HG02571 (cell line): ENCODE measurements around the gene SMG6.
A peak's percentile ranks its signal among the peaks of the same experiment; 100 is the strongest.

Experiments used
- ATAC-seq: cut with Tn5 transposase; IDR thresholded peaks from one replicate; pipeline ENCODE4 v1.9.1; 2021; ENCODE audit warnings: mild to moderate bottlenecking, moderate library complexity; ENCODE audit not compliant: unreplicated experiment

SMG6 gene

DNA sequence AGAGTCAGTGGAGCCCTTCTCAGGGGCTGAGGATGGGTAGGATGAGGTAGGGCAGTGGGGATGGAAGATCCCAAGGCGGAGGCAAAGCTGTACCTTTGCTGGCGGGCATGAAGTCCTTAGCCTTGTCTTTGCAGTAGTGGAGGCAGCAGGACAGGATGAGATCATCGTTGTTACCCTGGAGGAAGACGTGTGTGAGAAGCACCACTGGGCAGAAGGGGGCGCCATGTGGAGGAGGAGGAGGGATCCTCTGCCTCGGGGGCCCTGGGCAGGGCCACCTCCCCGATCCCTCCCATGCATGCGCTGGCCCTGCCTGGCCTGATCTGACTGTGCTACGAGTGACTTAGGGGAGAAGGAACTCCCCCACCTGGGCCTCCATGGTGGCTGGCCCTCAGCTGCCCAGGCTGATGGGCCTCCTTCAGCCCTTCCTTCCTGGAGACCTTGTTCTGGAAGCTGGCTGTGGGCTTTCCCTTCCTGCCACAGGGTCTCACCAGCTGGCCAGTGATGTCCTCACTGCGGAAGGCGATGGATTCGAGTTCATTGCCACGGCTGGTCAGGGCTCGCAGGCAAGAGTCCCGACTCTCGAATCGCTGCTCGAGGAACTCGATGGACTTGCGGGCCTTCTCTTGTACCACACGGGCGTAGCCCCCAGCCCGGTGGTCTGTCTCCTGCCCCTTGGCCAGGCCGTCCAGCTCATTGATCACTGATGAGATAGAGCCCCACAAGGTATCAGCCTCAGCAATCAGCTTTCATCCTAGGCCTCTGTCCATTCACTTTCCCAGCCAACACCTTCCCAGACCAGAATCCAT, 238.4 kb downstream of the SMG6 start:
- no peak for ATAC-seq

DNA sequence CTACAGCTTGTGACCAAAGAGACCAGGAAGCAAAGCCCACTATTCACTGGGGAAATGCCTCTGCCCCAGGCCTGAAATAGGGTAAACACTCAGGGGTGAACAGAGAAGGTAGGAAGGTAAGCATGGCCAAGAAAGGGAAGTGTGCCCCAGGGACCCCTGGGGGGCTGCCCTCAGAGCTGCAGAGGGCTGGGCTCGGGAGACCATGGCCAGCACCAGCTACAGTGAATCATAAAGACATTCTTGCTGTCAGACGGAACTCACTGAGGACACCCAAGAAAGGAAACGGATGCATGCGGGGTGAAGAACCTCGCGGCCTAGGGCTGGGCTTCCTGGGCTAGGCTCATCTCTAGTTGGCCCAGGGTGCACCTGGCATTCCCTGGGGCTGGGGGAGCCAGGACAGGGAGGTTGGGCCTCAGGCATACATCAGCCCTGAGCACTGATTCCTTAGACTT, 239.0 kb downstream of the SMG6 start:
- ATAC-seq = no peak

DNA sequence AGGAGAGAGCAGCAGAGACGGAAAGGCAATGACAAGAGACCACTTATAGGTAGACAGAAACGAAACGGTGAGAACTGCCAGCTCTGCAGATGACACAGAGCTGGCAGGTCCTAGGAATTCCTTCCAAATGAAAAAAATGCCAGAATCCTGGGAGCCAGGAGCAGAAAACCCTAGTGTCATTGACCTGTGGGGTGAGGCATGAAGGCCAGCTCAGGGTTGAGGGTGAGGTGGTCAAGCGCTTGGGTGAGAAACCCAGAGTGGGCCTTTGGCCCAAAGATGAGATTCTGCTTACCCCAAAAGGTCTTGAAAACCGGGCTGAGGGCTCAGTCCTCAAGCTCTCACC, 239.5 kb downstream of the SMG6 start:
- no peak for ATAC-seq

DNA sequence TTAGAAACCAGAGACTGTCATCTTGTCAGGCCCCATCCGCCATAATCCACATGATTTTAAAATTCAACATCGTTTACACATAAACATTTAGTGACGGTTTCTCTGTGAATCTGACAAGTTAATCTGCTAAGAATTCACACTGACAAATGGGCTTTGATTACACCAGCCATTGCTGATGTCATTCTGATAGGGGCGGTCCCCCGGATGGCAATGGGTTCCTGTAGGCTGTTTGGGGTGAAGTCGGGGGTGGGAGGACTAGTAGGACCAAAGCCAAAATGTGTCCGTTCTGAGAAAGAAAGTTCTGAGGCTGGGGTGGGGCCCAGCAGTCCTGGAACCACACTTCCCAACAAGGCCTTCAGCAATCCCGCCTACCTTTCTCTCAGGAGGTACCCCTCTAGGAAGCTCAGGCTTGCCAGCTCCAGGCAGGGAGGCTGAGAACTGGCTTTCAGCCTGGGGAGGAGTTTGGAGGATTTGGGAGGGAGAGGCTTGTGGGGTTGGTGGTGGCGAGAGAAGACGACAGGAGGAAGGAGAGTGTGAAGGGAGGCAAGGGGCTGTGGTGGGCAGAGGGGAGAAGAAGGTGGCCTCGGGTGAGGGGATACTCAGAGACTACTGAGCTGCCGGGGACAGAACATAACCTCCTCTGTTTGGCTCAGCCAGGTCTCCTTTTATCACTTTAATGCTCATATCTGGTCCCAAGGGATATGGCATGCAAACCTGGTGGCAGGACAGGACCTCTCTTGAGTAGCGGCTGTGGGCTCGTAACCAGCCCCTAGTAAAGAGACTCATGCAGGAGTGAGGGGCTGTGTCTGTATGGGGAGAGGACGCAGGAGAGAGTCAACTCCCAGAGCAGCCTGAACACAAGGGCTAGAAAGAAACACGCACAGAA, 240.1 kb downstream of the SMG6 start:
- ATAC-seq = no peak

DNA sequence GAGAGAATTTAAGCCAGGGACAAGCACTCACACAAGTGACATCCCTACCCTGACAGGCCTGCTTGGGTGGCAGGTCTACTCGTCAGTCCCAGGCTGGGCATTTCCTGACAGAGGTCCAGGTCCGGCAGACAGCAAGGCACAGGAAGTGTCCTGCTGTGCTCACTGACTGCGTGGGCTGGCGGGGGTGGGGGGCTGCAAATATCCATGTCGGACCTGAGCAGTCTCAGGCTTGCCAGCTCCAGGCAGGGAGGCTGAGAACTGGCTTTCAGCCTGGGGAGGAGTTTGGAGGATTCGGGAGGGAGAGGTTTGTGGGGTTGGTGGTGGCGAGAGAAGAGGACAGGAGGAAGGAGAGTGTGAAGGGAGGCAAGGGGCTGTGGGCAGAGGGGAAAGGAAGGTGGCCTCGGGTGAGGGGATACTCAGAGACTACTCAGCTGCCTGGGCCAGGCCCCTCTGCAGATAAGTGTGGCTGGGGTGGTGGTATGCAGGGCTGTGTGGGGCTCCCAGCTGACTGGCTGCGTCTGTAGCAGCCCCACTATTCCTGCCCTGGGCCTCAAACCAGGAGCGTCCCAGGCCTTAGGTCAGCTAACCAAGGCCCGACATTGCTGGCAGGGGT, 240.9 kb downstream of the SMG6 start:
- ATAC-seq = no peak

DNA sequence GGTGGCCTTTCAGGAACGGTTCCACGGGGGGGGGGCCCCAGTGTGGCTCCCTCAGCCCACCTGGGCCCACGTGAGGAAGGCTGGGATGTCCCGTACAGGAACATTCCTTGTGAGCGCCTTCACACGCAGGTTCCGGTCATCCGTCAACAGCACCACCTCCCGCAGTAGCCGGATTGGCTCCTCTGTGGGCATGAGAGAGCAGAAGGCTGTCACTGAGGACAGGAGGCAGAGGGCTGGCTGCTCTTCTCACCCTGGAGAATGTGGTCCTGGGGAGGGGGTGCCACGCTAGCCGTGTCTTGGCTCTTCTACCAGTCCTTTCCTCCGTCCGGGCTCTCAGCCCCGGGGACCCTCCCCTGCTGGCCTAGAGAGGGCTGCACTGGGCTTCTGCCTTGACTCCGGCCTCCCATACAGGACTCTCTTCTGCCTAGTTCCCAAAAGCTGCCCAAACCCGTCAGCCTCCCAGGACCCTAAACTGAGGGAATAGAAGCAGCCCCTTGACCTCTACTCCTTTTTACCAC, 242.1 kb downstream of the SMG6 start:
- ATAC-seq = no peak

DNA sequence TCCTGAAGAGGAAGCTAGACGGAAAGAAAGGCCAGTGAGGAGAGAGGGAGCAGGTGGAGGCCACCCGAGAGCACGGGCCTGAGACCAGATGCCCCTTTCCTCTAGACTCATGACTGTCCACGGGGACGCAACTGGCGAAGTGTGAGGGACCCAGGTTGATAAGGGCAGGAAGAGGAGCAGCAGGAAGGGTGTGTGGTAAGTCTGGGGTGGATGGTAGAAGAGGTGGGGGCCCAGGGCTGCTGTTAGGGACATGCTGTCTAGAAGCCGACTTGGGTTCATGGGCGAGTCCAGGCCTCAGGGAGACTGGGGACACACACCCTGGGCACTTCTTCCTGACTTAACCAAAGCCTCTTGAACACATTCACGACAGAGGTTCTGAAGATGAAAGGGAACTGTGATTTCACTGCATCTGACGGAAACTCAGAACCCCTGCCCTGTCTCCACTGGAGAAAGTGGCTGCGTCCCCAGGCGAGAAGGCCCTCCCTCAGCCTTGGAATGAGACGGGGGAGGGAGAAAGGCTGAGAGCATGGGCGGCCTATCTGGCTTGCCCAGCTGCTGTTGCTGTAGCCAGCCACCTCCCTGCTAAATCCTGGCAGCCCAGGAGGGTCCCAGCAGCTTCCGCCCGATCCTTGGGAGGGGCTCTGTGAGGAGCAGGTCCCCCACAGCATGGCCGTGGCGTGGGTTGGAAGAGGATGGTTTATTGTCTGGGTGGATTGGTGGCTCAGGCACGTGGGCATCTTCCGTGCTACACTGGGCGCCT, 242.7 kb downstream of the SMG6 start:
- no peak for ATAC-seq

DNA sequence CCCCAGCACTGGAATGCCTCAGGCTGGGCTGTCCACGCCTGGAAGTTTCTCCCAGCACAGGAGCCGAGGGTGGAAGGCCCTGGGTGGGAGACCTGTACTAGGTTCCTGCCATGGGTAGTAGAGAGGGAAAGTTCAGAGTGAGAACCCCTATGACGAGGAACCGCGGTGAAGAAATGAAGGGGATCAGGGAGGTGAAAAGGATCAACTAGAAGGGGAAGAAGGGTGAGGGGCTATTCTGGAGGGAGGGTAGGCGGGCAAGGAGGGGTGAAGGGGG, 243.3 kb downstream of the SMG6 start:
- ATAC-seq = no peak

DNA sequence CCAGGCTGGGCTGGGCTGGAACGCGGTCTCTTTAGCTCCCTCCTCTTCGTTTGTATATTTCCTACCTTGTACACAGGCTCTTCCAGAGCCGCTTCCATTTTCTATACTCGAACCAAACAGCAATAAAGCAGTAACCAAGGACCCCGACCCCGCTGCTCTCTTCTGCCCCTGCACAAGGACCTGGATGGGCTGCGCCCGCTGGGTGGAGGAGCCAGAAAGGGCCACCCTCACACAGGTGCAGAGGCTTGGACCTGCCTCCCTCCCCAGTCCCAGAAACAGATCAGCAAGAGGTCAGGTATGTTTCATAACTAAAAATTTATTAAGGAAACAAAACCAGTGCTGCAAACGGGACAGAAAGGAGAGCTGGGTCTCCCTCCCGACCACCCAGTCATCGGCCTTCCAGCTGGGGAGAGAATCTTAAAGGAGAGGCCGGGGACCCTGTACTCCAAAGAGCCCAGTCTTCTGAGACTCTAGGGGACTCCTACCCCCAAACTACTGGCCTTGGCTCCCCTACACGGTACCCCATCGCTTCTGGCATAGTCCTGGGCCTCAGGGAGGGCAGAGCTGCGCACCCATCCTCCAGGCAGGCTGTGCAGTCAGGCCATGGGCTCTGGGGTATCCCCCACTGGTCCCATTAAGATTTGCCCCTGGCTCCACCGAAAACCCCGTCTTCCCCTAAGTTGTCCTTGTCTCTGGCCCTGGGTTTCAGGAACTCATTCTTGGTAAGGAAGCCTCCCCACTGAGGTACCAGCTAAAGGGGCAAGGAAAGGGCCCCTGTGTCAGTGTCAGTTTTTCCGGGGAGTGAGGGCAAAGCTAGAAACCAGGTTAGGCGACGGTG, 243.8 kb downstream of the SMG6 start:
- no peak for ATAC-seq

DNA sequence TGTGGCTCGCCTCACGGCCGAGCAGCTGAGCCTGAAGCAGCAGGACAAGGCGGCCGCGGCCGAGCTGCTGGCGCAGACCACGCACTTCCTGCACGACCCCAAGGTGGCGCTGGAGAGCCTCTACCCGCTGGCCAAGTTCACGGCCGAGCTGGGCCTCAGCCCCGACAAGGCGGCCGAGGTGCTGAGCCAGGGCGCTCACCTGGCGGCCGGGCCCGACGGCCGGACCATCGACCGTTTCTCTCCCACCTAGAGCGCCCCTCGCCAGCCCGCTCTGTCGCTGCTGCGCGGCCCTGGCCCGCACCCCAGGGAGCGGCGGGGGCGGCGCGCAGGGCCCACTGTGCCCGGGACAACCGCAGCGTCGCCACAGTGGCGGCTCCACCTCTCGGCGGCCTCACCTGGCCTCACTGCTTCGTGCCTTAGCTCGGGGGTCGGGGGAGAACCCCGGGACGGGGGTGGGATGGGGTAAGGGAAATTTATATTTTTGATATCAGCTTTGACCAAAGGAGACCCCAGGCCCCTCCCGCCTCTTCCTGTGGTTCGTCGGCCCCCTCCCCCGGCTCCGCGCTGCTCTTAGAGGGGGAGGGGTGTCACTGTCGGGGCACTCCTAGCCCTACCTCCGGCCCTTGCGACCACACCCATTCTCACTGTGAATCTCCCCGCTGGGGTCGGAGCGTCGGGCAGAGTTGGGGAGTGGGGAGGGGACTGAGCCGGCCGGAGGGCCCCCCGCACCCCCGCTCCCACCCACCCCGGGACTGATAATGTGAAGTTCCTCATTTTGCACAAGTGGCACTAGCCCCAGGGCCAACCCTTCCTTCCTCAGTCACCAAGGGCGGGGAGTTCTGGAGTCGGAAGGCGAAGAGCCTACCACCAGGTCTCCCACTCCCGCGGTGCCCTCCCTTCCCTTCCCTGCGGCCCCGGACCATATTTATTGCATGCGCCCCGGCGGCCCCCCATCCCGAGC, 244.7 kb downstream of the SMG6 start:
- no peak for ATAC-seq

DNA sequence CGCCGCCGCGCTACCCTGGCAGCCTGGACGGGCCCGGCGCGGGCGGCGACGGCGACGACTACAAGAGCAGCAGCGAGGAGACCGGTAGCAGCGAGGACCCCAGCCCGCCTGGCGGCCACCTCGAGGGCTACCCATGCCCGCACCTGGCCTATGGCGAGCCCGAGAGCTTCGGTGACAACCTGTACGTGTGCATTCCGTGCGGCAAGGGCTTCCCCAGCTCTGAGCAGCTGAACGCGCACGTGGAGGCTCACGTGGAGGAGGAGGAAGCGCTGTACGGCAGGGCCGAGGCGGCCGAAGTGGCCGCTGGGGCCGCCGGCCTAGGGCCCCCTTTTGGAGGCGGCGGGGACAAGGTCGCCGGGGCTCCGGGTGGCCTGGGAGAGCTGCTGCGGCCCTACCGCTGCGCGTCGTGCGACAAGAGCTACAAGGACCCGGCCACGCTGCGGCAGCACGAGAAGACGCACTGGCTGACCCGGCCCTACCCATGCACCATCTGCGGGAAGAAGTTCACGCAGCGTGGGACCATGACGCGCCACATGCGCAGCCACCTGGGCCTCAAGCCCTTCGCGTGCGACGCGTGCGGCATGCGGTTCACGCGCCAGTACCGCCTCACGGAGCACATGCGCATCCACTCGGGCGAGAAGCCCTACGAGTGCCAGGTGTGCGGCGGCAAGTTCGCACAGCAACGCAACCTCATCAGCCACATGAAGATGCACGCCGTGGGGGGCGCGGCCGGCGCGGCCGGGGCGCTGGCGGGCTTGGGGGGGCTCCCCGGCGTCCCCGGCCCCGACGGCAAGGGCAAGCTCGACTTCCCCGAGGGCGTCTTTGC, 245.6 kb downstream of the SMG6 start:
- ATAC-seq = no peak

DNA sequence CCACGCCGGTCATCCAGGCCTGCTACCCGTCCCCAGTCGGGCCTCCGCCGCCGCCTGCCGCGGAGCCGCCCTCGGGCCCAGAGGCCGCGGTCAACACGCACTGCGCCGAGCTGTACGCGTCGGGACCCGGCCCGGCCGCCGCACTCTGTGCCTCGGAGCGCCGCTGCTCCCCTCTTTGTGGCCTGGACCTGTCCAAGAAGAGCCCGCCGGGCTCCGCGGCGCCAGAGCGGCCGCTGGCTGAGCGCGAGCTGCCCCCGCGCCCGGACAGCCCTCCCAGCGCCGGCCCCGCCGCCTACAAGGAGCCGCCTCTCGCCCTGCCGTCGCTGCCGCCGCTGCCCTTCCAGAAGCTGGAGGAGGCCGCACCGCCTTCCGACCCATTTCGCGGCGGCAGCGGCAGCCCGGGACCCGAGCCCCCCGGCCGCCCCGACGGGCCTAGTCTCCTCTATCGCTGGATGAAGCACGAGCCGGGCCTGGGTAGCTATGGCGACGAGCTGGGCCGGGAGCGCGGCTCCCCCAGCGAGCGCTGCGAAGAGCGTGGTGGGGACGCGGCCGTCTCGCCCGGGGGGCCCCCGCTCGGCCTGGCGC, 246.3 kb downstream of the SMG6 start:
- ATAC-seq = no peak

DNA sequence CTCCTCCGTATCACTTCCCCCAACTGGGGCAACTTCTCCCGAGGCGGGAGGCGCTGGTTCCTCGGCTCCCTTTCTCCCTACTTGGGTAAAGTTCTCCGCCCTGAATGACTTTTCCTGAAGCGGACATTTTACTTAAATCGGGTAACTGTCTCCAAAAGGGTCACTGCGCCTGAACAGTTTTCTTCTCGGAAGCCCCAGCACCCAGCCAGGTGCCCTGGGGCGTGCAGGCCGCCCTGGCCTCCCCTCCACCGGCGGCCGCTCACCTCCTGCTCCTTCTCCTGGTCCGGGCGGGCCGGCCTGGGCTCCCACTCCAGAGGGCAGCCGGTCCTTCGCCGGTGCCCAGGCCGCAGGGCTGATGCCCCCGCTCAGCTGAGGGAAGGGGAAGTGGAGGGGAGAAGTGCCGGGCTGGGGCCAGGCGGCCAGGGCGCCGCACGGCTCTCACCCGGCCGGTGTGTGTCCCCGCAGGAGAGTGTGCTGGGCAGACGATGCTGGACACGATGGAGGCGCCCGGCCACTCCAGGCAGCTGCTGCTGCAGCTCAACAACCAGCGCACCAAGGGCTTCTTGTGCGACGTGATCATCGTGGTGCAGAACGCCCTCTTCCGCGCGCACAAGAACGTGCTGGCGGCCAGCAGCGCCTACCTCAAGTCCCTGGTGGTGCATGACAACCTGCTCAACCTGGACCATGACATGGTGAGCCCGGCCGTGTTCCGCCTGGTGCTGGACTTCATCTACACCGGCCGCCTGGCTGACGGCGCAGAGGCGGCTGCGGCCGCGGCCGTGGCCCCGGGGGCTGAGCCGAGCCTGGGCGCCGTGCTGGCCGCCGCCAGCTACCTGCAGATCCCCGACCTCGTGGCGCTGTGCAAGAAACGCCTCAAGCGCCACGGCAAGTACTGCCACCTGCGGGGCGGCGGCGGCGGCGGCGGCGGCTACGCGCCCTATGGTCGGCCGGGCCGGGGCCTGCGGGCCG, 247.1 kb downstream of the SMG6 start:
- ATAC-seq = no peak

DNA sequence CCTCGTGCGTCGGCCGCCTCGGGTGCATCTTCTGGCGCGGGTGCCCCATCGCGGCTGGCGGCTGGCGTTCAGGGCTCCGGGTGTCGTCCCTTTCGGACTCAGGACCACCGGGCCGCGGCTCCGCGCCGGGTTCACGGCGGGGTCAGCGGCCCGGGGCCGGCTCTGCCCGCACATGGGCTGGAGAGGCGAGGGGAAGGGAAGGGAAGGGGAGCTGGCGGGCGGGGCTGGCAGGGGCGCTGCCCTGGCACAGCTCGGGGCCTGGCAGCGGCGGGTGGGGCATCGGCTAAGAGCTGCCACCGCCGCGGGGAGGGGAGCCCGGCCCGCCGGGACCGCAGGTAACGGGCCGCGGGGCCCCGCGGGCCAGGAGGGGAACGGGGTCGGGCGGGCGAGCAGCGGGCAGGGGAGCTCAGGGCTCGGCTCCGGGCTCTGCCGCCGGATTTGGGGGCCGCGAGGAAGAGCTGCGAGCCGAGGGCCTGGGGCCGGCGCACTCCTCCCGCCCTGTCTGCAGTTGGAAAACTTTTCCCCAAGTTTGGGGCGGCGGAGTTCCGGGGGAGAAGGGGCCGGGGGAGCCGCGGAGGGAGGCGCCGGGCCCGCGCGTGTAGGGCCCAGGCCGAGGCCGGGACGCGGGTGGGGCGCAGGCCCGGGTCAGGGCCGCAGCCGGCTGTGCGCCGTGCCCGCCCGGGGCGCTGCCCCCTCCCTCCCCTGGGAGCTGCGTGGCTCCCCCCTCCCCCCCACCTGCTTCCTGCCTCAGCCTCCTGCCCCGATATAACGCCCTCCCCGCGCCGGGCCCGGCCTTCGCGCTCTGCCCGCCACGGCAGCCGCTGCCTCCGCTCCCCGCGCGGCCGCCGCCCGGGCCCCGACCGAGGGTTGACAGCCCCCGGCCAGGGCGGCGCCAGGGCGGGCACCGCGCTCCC, 248.0 kb downstream of the SMG6 start:
- peak; percentile 10 for ATAC-seq

DNA sequence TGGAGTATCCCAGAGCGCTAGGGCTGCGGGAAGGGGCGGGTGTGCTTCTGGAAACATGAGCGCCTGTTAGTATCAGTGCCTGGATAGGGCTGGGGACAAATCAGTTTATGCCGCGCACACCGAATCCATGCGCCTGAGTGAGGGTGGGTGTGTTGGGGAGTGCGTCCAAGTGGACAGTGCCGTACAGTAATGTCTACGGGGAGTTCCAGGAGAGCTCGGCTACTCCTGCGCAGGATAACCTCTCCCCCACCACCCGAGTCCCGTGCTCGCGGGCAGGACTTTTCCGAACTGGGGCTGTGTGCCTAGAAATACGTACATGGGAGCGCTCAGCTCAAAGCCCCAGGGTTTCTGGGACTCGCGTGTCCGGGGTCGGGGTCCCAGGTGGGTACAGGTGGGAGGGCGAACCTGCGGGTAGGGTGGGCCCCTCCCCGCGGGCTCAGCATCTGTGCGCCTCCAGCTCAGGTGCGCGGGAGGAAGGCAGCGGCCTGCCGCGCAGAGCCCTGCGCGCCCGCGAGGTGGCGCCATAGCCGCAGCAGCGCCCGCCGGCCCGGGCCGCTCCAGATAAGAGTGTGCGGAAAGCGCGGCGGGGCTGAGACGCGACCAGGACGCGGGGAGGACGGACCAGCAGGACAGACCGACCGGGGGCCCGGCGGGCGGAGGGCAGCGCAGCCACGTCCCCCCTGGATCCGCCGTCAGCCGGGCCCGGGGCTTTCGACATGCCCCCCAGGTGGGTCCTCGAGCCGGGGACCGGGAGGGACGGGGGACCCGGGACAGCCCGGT, 248.9 kb downstream of the SMG6 start, which contains the start of gene HIC1:
TSS of gene HIC1 (plus strand) at position 592 of the 780 bp plus-strand sequence. CDS start 1,588 bp downstream, outside the sequence.
- ATAC-seq = peak; percentile 20
